DOHH2 (cell line): ENCODE results near the gene TC2N.

Source experiments
- EZH2phosphoT487 ChIP-seq: fragments of 200-600 bp; sonication (generic); IDR thresholded peaks from 2 replicates; pipeline ENCODE4 v1.6.1; 2017; ENCODE audit warnings: borderline replicate concordance, mild to moderate bottlenecking, antibody characterized with exemption, low read length, moderate library complexity, mixed read lengths
- TF ChIP-seq, protein P1 (sequence below): fragments of 200-600 bp; sonication (generic); IDR thresholded peaks from one replicate; pipeline ENCODE4 v1.5.1; 2014; ENCODE audit warnings: antibody characterized with exemption, mild to moderate bottlenecking, low read depth, low read length; ENCODE audit not compliant: poor library complexity, severe bottlenecking

- TF ChIP-seq, protein P1, sequence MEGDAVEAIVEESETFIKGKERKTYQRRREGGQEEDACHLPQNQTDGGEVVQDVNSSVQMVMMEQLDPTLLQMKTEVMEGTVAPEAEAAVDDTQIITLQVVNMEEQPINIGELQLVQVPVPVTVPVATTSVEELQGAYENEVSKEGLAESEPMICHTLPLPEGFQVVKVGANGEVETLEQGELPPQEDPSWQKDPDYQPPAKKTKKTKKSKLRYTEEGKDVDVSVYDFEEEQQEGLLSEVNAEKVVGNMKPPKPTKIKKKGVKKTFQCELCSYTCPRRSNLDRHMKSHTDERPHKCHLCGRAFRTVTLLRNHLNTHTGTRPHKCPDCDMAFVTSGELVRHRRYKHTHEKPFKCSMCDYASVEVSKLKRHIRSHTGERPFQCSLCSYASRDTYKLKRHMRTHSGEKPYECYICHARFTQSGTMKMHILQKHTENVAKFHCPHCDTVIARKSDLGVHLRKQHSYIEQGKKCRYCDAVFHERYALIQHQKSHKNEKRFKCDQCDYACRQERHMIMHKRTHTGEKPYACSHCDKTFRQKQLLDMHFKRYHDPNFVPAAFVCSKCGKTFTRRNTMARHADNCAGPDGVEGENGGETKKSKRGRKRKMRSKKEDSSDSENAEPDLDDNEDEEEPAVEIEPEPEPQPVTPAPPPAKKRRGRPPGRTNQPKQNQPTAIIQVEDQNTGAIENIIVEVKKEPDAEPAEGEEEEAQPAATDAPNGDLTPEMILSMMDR: no peak
- TF ChIP-seq EZH2phosphoT487: no peak
Measured at GRCh38 chr14:91847693-91848092, 19.6 kb downstream of the TC2N start.
